PC-3 (cell line): ENCODE measurements around the gene FYN. TPM values are rescaled to one million over a fixed set of nuclear protein-coding genes. Genes with fewer than 3 reads are reported as not detected.

Experiments used
- ATAC-seq: fragments of 200-7000 bp; cut with Tn5 transposase; 2 replicates; pipeline ENCODE4 v1.9.1; 2020; ENCODE audit warnings: mild to moderate bottlenecking, moderate library complexity
- BruUV-seq: library from RNA; stranded (reverse); fragments of 400-500 nt; replicated peaks from 2 replicates; lab custom pipeline; 2021; lab: Mats Ljungman, UMichigan
- CTCF ChIA-PET: fragments of 300-600 bp; sonication (Branson Sonifier 250); formaldehyde crosslinking; loops from one replicate; lab custom pipeline; 2022; ENCODE audit warnings: antibody characterized with exemption; lab: Charles Lee
- POLR2A ChIA-PET: fragments of 300-600 bp; sonication (Branson Sonifier 250); formaldehyde crosslinking; loops from one replicate; lab custom pipeline; 2022; ENCODE audit warnings: antibody characterized with exemption; ENCODE audit not compliant: unreplicated experiment; lab: Charles Lee
- DNase-seq: peaks from one replicate; pipeline ENCODE4 v3.0.0-alpha.2; 2015
- H2AFZ ChIP-seq: fragments of 300-600 bp; sonication (generic); 2 replicates; pipeline ENCODE4 v1.6.0; 2016; ENCODE audit warnings: antibody characterized with exemption, low read length
- H3F3A ChIP-seq: fragments of 300-600 bp; sonication (generic); one replicate; pipeline ENCODE4 v1.6.0; 2017; ENCODE audit warnings: antibody characterized with exemption, low read length, control low read depth, mild to moderate bottlenecking; ENCODE audit not compliant: unreplicated experiment
- H3K27ac ChIP-seq: fragments of 300-600 bp; sonication (generic); 2 replicates; pipeline ENCODE4 v1.5.1; 2016; ENCODE audit warnings: mild to moderate bottlenecking, low read length
- H3K27me3 ChIP-seq: fragments of 300-600 bp; sonication (generic); 2 replicates; pipeline ENCODE4 v1.6.1; 2016; ENCODE audit warnings: low read length, mixed read lengths
- H3K36me3 ChIP-seq: fragments of 300-600 bp; sonication (generic); 2 replicates; pipeline ENCODE4 v1.6.1; 2016; ENCODE audit warnings: low read depth, mixed run types, low read length, mixed read lengths
- H3K4me1 ChIP-seq: fragments of 300-600 bp; sonication (generic); 2 replicates; pipeline ENCODE4 v1.5.1; 2016; ENCODE audit warnings: low read length; ENCODE audit not compliant: insufficient read depth
- H3K4me2 ChIP-seq: fragments of 300-600 bp; sonication (generic); 2 replicates; pipeline ENCODE4 v1.6.0; 2016; ENCODE audit warnings: low read length
- H3K4me3 ChIP-seq: fragments of 300-600 bp; sonication (generic); 2 replicates; pipeline ENCODE4 v1.5.1; 2016; ENCODE audit warnings: mild to moderate bottlenecking, low read length, mixed read lengths
- H3K79me2 ChIP-seq: fragments of 300-600 bp; sonication (generic); 2 replicates; pipeline ENCODE4 v1.6.1; 2017; ENCODE audit warnings: low read length, mixed read lengths
- H3K9ac ChIP-seq: fragments of 300-600 bp; sonication (generic); 2 replicates; pipeline ENCODE4 v1.6.0; 2016; ENCODE audit warnings: mild to moderate bottlenecking, low read length
- H3K9me2 ChIP-seq: fragments of 300-600 bp; sonication (generic); replicated peaks from 2 replicates; pipeline ENCODE4 v1.6.1; 2016; ENCODE audit warnings: mixed run types, low read length, mixed read lengths
- H3K9me3 ChIP-seq: fragments of 300-600 bp; sonication (generic); 2 replicates; pipeline ENCODE4 v1.6.1; 2016; ENCODE audit warnings: low read length, mixed read lengths
- H4K20me1 ChIP-seq: fragments of 300-600 bp; sonication (generic); 2 replicates; pipeline ENCODE4 v1.6.1; 2016; ENCODE audit warnings: low read length, mixed read lengths
- EZH2 ChIP-seq: fragments of 300-600 bp; sonication (generic); IDR thresholded peaks from one replicate; pipeline ENCODE4 v1.6.1; 2017; ENCODE audit warnings: antibody characterized with exemption, mild to moderate bottlenecking, low read length; ENCODE audit not compliant: unreplicated experiment
- EZH2phosphoT487 ChIP-seq: fragments of 300-600 bp; sonication (generic); IDR thresholded peaks from 2 replicates; pipeline ENCODE4 v1.6.1; 2018; ENCODE audit warnings: mild to moderate bottlenecking, antibody characterized with exemption, low read length, borderline replicate concordance
- intact Hi-C: fragments of 100-400 bp; cut with micrococcal nuclease; formaldehyde crosslinking; loops from 2 replicates; pipeline ENCODE4 v1.9.0; 2023
- total RNA-seq: library from RNA; depleted of rRNA; stranded (reverse); fragments of >200 nt; gene quantifications from 2 replicates; pipeline ENCODE4 v1.2.3, GENCODE V29; 2014
- TF ChIP-seq, protein P1 (sequence below): fragments of 300-600 bp; sonication (generic); conservative IDR thresholded peaks from 2 replicates; pipeline ENCODE4 v1.5.1; 2017; ENCODE audit warnings: antibody characterized with exemption, low read depth, mild to moderate bottlenecking, low read length

FYN gene
- total RNA-seq, 1 experiment from 2014 or later: 27.6 TPM

DNA sequence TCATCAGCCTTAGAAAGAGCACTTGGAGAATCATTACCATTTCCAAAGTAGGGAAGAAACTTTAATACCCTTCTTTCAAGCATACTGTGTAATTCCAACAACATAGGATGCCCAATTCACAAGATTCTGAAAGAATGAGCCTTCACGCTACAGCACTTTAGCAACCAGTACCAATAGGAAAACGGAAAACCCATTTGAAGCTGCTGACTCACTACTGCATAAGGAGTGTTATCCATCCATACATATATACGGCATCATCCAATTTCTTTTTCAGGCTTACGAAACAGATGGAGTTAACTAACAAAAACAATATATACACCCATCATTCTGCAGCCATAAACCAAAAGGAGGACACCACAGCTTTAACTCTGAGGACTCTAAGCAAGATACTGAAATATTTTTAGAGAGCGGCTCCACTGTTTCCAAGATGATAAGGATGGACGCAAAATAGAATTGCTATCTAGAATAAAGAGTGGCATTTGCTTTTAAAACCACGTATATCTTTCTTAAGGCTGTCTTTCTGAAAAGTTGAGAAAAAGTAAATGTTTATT, 24.9 kb downstream of the FYN start:
- TF ChIP-seq EZH2phosphoT487 (no peak), EZH2 (no peak)
- TF ChIP-seq, protein P1, sequence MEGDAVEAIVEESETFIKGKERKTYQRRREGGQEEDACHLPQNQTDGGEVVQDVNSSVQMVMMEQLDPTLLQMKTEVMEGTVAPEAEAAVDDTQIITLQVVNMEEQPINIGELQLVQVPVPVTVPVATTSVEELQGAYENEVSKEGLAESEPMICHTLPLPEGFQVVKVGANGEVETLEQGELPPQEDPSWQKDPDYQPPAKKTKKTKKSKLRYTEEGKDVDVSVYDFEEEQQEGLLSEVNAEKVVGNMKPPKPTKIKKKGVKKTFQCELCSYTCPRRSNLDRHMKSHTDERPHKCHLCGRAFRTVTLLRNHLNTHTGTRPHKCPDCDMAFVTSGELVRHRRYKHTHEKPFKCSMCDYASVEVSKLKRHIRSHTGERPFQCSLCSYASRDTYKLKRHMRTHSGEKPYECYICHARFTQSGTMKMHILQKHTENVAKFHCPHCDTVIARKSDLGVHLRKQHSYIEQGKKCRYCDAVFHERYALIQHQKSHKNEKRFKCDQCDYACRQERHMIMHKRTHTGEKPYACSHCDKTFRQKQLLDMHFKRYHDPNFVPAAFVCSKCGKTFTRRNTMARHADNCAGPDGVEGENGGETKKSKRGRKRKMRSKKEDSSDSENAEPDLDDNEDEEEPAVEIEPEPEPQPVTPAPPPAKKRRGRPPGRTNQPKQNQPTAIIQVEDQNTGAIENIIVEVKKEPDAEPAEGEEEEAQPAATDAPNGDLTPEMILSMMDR: no peak
- no peaks in the 10 kb centered on the region for H3K9me2 ChIP-seq
- H3K4me2 ChIP-seq: no peak overlapping the region
- H3K4me3 ChIP-seq: no peak overlapping the region
- no peak for DNase-seq
- BruUV-seq: no TSS peak
- no peaks in the 10 kb centered on the region for H3K27me3 ChIP-seq
- no peaks in the 10 kb centered on the region for H3K36me3 ChIP-seq
- H3K27ac ChIP-seq: no peak overlapping the region
- intact Hi-C loops: no loop called here
- no peaks in the 10 kb centered on the region for H3K9me3 ChIP-seq
- no peak for ATAC-seq
- H3F3A ChIP-seq: no peaks in the 10 kb centered on the region
- H4K20me1 ChIP-seq: no peaks in the 10 kb centered on the region
- H3K4me1 ChIP-seq: peaks cover 14% of the 10 kb centered on the region
- H3K79me2 ChIP-seq: 0 out of 2 replicates have a peak, but pooled peaks cover 4% of the 10 kb centered on the region
- no peak overlapping the region for H2AFZ ChIP-seq
- CTCF ChIA-PET: no interaction called here
- POLR2A ChIA-PET: interaction anchor here (0.5 kb wide), 1 partner anchor 342 kb away, joined by 6 read pairs; no protein-coding TSS in a partner anchor
- no peak overlapping the region for H3K9ac ChIP-seq

GRCh38 chr6:111846492-111847409, 26.5 kb downstream of the FYN start:
- DNase-seq (no peak), ATAC-seq (no peak)
- ChIA-PET CTCF (no interaction called here), POLR2A (no interaction called here)
- Histone ChIP-seq H3K4me2 (no peak overlapping the region), H2AFZ (no peak overlapping the region), H3K36me3 (no peaks in the 10 kb centered on the region), H3F3A (no peaks in the 10 kb centered on the region), H3K9me3 (no peaks in the 10 kb centered on the region), H3K9ac (no peak overlapping the region), H3K4me1 (peaks cover 8% of the 10 kb centered on the region), H3K9me2 (no peaks in the 10 kb centered on the region), H3K27ac (no peak overlapping the region), H4K20me1 (no peaks in the 10 kb centered on the region), H3K4me3 (no peak overlapping the region), H3K79me2 (0 out of 2 replicates have a peak, but pooled peaks cover 4% of the 10 kb centered on the region), H3K27me3 (no peaks in the 10 kb centered on the region)
- TF ChIP-seq, protein P1: no peak
- no peak for TF ChIP-seq EZH2
- TF ChIP-seq EZH2phosphoT487: no peak
- intact Hi-C loops: no loop called here
- no TSS peak for BruUV-seq

DNA sequence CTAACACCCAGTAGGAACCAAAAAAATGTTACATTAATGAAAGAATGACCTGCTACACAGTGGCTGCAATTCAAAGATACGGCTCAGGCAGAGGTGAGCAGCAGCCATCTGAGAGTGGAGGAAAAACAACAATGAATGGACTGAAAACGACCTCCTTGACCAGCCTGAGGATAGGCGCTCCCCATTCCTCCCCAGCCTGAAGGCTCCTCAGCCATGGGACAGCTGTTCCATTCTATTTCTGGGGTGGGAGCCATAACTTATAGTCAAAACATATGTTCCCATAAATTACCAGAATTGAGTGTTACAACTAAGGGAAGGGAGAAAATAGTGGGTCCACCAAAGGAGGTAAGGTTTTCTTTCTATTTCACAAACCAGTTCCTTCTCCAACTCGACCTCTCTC, 27.2 kb downstream of the FYN start:
- ChIA-PET CTCF (no interaction called here), POLR2A (no interaction called here)
- 0 out of 2 replicates have a peak, but pooled peaks cover 4% of the 10 kb centered on the region for H3K79me2 ChIP-seq
- no peak overlapping the region for H3K4me3 ChIP-seq
- no peaks in the 10 kb centered on the region for H3K9me2 ChIP-seq
- H3K9me3 ChIP-seq: no peaks in the 10 kb centered on the region
- H3K36me3 ChIP-seq: no peaks in the 10 kb centered on the region
- no peak overlapping the region for H3K4me2 ChIP-seq
- no TSS peak for BruUV-seq
- no peak overlapping the region for H3K27ac ChIP-seq
- TF ChIP-seq, protein P1: no peak
- TF ChIP-seq EZH2 (no peak), EZH2phosphoT487 (no peak)
- no peak for DNase-seq
- no peaks in the 10 kb centered on the region for H3K27me3 ChIP-seq
- ATAC-seq: no peak
- intact Hi-C loops: no loop called here
- H3K9ac ChIP-seq: no peak overlapping the region
- H3K4me1 ChIP-seq: peaks cover 8% of the 10 kb centered on the region
- no peak overlapping the region for H2AFZ ChIP-seq
- H3F3A ChIP-seq: no peaks in the 10 kb centered on the region
- H4K20me1 ChIP-seq: no peaks in the 10 kb centered on the region
